BE2C (cell line): ENCODE results near the gene KCNK4.

Experiments used
- DNase-seq: peaks from one replicate; pipeline ENCODE4 v3.0.0-alpha.2; 2020
- H3K27me3 ChIP-seq: fragments of 250-450 bp; sonication (Bioruptor Pico); 2 replicates; pipeline ENCODE4 v1.5.1; 2020; ENCODE audit warnings: mild to moderate bottlenecking
- H3K36me3 ChIP-seq: fragments of 250-450 bp; sonication (Bioruptor Pico); 2 replicates; pipeline ENCODE4 v1.5.1; 2020; ENCODE audit warnings: mild to moderate bottlenecking
- H3K4me1 ChIP-seq: fragments of 250-450 bp; sonication (Bioruptor Pico); 2 replicates; pipeline ENCODE4 v1.5.1; 2020
- H3K4me3 ChIP-seq: 2 replicates; pipeline ENCODE4 v1.5.1; 2011; ENCODE audit warnings: low read depth, low read length
- H3K9me3 ChIP-seq: fragments of 250-450 bp; sonication (Bioruptor Pico); 2 replicates; pipeline ENCODE4 v1.5.1; 2020
- TF ChIP-seq, protein P1 (sequence below): IDR thresholded peaks from 2 replicates; pipeline ENCODE4 v1.5.1; 2012; ENCODE audit warnings: mild to moderate bottlenecking, low read depth, low read length

Gene KCNK4

DNA sequence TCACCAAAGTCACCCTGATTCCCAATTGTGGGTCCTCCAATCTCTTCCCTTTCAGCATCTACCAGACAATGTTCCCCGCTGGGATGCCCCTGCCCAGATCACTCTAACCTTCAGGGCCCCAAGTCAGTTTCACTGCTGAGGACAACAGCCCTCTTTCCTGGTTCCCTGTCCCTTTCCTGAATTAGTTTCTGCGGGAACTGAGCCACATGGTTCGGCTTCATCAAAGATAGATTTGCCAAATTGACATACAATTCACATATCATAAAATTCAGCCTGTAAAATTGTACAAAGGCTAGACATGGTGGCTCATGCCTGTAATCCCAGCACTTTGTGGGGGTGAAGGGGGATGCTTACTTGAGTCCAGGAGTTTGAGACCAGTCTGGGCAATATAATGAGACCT is 36.9 kb downstream of the KCNK4 start:
- DNase-seq: no peak
- Histone ChIP-seq H3K27me3 (no peaks in the 10 kb centered on the region), H3K4me1 (no peaks in the 10 kb centered on the region), H3K4me3 (no peak overlapping the region), H3K36me3 (no peaks in the 10 kb centered on the region), H3K9me3 (no peaks in the 10 kb centered on the region)
- TF ChIP-seq, protein P1, sequence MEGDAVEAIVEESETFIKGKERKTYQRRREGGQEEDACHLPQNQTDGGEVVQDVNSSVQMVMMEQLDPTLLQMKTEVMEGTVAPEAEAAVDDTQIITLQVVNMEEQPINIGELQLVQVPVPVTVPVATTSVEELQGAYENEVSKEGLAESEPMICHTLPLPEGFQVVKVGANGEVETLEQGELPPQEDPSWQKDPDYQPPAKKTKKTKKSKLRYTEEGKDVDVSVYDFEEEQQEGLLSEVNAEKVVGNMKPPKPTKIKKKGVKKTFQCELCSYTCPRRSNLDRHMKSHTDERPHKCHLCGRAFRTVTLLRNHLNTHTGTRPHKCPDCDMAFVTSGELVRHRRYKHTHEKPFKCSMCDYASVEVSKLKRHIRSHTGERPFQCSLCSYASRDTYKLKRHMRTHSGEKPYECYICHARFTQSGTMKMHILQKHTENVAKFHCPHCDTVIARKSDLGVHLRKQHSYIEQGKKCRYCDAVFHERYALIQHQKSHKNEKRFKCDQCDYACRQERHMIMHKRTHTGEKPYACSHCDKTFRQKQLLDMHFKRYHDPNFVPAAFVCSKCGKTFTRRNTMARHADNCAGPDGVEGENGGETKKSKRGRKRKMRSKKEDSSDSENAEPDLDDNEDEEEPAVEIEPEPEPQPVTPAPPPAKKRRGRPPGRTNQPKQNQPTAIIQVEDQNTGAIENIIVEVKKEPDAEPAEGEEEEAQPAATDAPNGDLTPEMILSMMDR: no peak

DNA sequence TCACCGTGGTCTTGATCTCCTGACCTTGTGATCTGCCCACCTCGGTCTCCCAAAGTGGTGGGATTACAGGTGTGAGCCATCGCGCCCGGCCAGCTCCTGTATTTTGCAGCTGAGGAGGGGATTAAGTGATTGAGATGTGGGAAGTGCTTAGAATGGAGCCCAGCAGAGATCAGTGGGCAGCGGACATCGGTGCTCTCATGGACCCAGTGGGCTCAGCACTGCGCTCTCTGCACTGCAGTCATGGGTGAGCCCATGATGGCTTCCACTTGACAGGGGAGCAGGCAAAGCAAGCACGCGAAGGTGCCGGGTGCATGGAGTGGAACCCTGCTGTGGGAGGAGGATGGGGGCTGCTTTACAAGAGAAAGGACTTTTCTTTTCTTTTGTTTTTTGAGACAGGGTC is 39.8 kb downstream of the KCNK4 start:
- no peaks in the 10 kb centered on the region for H3K36me3 ChIP-seq
- no peaks in the 10 kb centered on the region for H3K4me1 ChIP-seq
- no peak for DNase-seq

DNA sequence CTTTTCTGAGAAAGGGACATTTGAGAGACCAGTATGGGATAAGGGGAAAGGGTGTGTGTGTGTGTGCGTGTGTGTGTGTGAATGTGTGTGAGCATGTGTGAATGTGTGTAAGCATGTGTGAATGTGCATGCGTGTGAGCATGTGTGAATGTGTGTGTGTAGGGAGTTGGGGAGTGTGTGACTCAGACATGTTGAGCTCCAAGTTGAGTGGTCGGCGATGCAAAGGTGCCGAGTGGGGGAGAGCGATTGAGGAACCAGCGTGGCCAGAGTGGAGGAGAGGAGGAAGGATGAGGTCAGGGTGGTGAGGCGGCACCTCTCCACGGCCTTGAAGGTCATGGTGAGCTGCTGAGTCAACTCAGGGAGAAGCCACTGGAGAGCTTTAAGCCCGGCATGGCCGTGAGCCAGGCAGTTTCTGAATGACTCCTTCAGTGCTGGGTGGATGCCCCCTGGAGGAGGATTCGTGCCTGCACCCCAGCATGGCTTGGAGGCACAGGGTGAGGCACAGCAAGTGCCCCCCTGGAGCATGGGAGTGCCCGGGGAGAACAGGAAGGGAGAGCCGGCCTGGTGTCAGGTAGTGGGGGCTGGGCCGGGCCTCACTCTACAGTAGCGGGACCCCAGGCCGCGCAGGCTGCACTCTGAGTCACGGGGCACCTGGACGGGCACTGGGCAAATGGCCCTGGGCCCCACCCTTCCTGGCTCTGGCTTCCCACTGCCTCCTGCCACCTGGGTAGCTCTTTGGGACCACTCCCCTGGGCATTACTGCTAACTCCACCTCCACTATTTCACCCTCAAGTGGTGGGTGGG is 40.7 kb downstream of the KCNK4 start:
- H3K4me1 ChIP-seq: no peaks in the 10 kb centered on the region
- H3K27me3 ChIP-seq: no peaks in the 10 kb centered on the region
- no peaks in the 10 kb centered on the region for H3K9me3 ChIP-seq
- no peak overlapping the region for H3K4me3 ChIP-seq
- H3K36me3 ChIP-seq: no peaks in the 10 kb centered on the region
- peak; percentile 49 for DNase-seq
- TF ChIP-seq, protein P1: peak; percentile 43

More for the DNA sequence above, 39.8 kb downstream of the KCNK4 start:
- no peaks in the 10 kb centered on the region for H3K9me3 ChIP-seq
- TF ChIP-seq, protein P1: no peak
- H3K27me3 ChIP-seq: no peaks in the 10 kb centered on the region
- H3K4me3 ChIP-seq: no peak overlapping the region

DNA sequence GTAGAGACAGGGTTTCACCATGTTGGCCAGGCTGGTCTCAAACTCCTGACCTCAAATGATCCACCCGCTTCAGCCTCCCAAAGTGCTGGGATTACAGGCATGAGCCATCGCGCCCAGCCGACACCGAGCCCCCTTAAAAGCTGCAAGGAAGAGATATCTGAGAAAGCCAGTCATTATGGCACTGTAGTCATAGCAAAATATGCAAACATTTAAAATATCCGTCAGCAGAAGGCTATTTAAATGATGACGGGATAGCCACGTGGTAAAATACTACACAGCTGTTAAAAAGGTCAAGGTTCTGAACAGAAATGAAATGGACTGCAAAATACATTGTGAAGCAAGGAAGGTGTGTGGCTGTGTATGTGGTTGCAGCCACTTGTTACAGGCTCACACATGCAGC is 42.5 kb downstream of the KCNK4 start:
- H3K4me1 ChIP-seq: no peaks in the 10 kb centered on the region
- no peaks in the 10 kb centered on the region for H3K9me3 ChIP-seq
- H3K27me3 ChIP-seq: no peaks in the 10 kb centered on the region
- no peak for DNase-seq
- no peaks in the 10 kb centered on the region for H3K36me3 ChIP-seq
- H3K4me3 ChIP-seq: no peak overlapping the region
- TF ChIP-seq, protein P1: no peak

DNA sequence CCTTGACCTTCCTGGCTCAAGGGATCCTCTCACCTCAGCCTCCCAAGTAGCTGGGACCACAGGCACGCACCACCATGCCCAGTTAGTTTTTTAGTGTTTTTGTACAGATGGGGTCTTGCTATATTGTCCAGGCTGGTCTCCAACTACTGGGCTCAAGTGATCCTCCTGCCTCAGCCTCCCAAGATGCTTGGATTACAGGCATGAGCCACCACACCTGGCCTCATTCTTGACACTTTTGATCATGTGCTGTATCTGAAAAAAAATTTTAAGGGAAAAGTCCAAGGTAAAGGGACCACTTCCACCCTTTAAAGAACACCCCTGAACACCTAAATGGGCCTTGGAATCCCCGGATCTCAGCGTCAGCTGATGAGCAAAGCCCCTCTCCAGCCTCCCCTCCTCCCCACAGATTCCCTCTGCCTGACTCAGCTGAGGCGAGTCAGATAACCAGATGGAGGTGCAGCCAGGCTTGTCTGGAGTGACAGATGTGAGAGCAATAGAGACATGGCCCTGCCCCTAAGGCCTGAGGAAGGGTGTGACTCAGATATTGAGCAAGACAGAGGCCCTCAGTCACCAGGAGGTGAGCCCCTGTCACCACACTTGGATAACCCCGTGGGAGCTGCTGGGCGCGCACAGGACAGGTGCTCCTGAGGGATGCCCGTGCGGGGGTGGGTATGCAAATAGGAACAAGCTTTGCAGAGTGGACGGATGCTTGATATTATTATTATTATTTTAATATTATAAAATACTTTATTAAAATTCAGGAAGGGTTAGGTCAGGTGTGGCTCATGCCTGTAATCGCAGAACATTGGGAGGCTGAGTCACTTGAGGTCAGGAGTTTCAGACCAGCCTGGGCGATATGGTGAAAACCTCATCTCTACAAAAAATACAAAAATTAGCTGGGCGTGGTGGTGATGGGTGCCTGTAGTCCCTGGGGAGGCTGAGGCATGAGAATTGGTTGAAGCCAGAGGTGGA is 43.9 kb downstream of the KCNK4 start:
- Histone ChIP-seq H3K4me1 (no peaks in the 10 kb centered on the region), H3K36me3 (no peaks in the 10 kb centered on the region), H3K4me3 (no peak overlapping the region), H3K9me3 (no peaks in the 10 kb centered on the region), H3K27me3 (no peaks in the 10 kb centered on the region)
- TF ChIP-seq, protein P1: no peak
- peak; percentile 71 for DNase-seq
